ENCODE data around the gene POU2F3. TPM values are rescaled to one million over a fixed set of nuclear protein-coding genes. Genes with fewer than 3 reads are reported as not detected.

The POU2F3 gene
- total and polyA plus RNA-seq, 2 of the 13 experiments (the other 11 are each of a cell fraction or from before 2014, with no cell fraction given): not detected

GRCh38 chr11:120223793-120224192 is 16.1 kb upstream of the POU2F3 start:
- H3K79me2 ChIP-seq (ENCODE audit: insufficient read depth, low read length): peaks cover 3% of the 10 kb centered on the region
- CTCF ChIA-PET (ENCODE audit: low intra/inter-chr PET ratio, low total read pairs): no interaction called here
- no TSS peak for BruUV-seq (replicated peaks)
- POLR2A ChIA-PET: interaction anchor here (1.1 to 1.8 kb wide), 5 partner anchors 10 to 45 kb away, joined by 3 to 6 read pairs (median 3); no protein-coding TSS in a partner anchor
- WGBS (ENCODE audit: low lambda C conversion rate): 100% methylated on average over 1 of the region's 1 CpG
- intact Hi-C loops (cut with micrococcal nuclease; ENCODE audit: unreplicated experiment): no loop called here
- no peak overlapping the region for H3K4me3 ChIP-seq (replicated peaks in 1 of 3; ENCODE audit: insufficient read depth in 1 of 3, low read depth in 2 of 3, low read length in 3 of 3)
- in situ Hi-C loops (cut with HindIII; ENCODE audit: extremely low pct_ligation_motif_present, low pct_unique_long_range_greater_than_20kb): no loop called here
- H3K27me3 ChIP-seq (ENCODE audit: control insufficient read depth in 1 of 2, insufficient read depth in 2 of 2, low read length in 2 of 2): no peaks in the 10 kb centered on the region
- H3K36me3 ChIP-seq (replicated peaks in 1 of 2; ENCODE audit: control insufficient read depth in 1 of 2, insufficient read depth in 2 of 2, low read length in 2 of 2): peaks cover 10 to 43% of the 10 kb centered on the region in 2 experiments
- no peak overlapping the region for H2AFZ ChIP-seq (ENCODE audit: low read length)
- no peak overlapping the region for H3K27ac ChIP-seq (ENCODE audit: extremely low read length, insufficient read depth, low read length)
- H3K9me3 ChIP-seq (ENCODE audit: low read length): no peaks in the 10 kb centered on the region
- ATAC-seq (no peak), DNase-seq (ENCODE audit: low spot score) (no peak), FAIRE-seq (no peak)
- peaks cover 27% of the 10 kb centered on the region for H3K4me1 ChIP-seq (ENCODE audit: insufficient read depth, low read length)
- TF ChIP-seq POLR2A (IDR thresholded peaks at IDR 0.05; ENCODE audit: insufficient read depth in 1 of 2, low read depth in 2 of 2, low read length in 2 of 2): peak; percentile 6 to 25; a peak in 1 of 4 replicates
- no peak for TF ChIP-seq XBP1 (CRISPR knock-in tag; IDR thresholded peaks at IDR 0.05)
- H3K4me2 ChIP-seq (ENCODE audit: low read depth, low read length): no peak overlapping the region
- no peak overlapping the region for H3K9ac ChIP-seq (ENCODE audit: insufficient read depth, low read depth, low read length)
- peaks cover 15% of the 10 kb centered on the region for H4K20me1 ChIP-seq (ENCODE audit: insufficient read depth, low read length)

GRCh38 chr11:120224361-120224760 is 15.6 kb upstream of the POU2F3 start:
- H3K9ac ChIP-seq (ENCODE audit: insufficient read depth, low read depth, low read length): no peak overlapping the region
- FAIRE-seq (no peak), ATAC-seq (no peak), DNase-seq (ENCODE audit: low spot score) (no peak)
- in situ Hi-C loops (cut with HindIII; ENCODE audit: extremely low pct_ligation_motif_present, low pct_unique_long_range_greater_than_20kb): no loop called here
- H3K4me2 ChIP-seq (ENCODE audit: low read depth, low read length): no peak overlapping the region
- peaks cover 12 to 43% of the 10 kb centered on the region in 2 experiments for H3K36me3 ChIP-seq (replicated peaks in 1 of 2; ENCODE audit: control insufficient read depth in 1 of 2, insufficient read depth in 2 of 2, low read length in 2 of 2)
- H4K20me1 ChIP-seq (ENCODE audit: insufficient read depth, low read length): peaks cover 15% of the 10 kb centered on the region
- H2AFZ ChIP-seq (ENCODE audit: low read length): no peak overlapping the region
- no peak overlapping the region for H3K27ac ChIP-seq (ENCODE audit: extremely low read length, insufficient read depth, low read length)
- WGBS (ENCODE audit: low lambda C conversion rate): 97% methylated on average over 5 of the region's 6 CpGs
- ChIA-PET POLR2A (interaction anchor here (1.1 to 1.7 kb wide), 3 partner anchors 39 to 45 kb away, joined by 3 to 6 read pairs (median 3); no protein-coding TSS in a partner anchor), CTCF (ENCODE audit: low intra/inter-chr PET ratio, low total read pairs) (no interaction called here)
- H3K9me3 ChIP-seq (ENCODE audit: low read length): no peaks in the 10 kb centered on the region
- intact Hi-C loops (cut with micrococcal nuclease; ENCODE audit: unreplicated experiment): no loop called here
- peaks cover 3% of the 10 kb centered on the region for H3K79me2 ChIP-seq (ENCODE audit: insufficient read depth, low read length)
- peaks cover 21% of the 10 kb centered on the region for H3K4me1 ChIP-seq (ENCODE audit: insufficient read depth, low read length)
- no TSS peak for BruUV-seq (replicated peaks)
- no peak for TF ChIP-seq ZBTB40 (IDR thresholded peaks at IDR 0.05)
- TF ChIP-seq ZBTB40 (CRISPR knock-in tag; IDR thresholded peaks at IDR 0.05): no peak
- 0 out of 2 replicates have a peak, but pooled peaks have one; percentile 30 for TF ChIP-seq GTF3A (CRISPR knock-in tag; conservative IDR thresholded peaks at IDR 0.05)
- 0 out of 2 replicates have a peak, but pooled peaks have one; percentile 24 for TF ChIP-seq POLR2G (IDR thresholded peaks at IDR 0.05; ENCODE audit: low read depth, low read length)
- H3K27me3 ChIP-seq (ENCODE audit: control insufficient read depth in 1 of 2, insufficient read depth in 2 of 2, low read length in 2 of 2): no peaks in the 10 kb centered on the region
- H3K4me3 ChIP-seq (replicated peaks in 1 of 3; ENCODE audit: insufficient read depth in 1 of 3, low read depth in 2 of 3, low read length in 3 of 3): no peak overlapping the region
